ENCODE measurements around the gene KMT2E.

GRCh38 chr7:105001652-105002184 is 12.3 kb upstream of the KMT2E start:
- TF ChIP-seq ZNF768 (tag by site-specific recombination; IDR thresholded peaks at IDR 0.05) (no peak), CTCF (tag by site-specific recombination; IDR thresholded peaks at IDR 0.05) (no peak), ZNF311 (tag by site-specific recombination; IDR thresholded peaks at IDR 0.05; ENCODE audit: borderline replicate concordance) (no peak), ZNF792 (tag by site-specific recombination; IDR thresholded peaks at IDR 0.05) (no peak), ZNF830 (tag by site-specific recombination; IDR thresholded peaks at IDR 0.05; ENCODE audit: low read depth) (no peak), ZNF24 (tag by site-specific recombination; IDR thresholded peaks at IDR 0.05) (no peak), ZNF157 (tag by site-specific recombination; IDR thresholded peaks at IDR 0.05) (no peak), ZNF175 (tag by site-specific recombination; IDR thresholded peaks at IDR 0.05) (no peak), ZBTB49 (tag by site-specific recombination; IDR thresholded peaks at IDR 0.05; ENCODE audit: low read depth) (no peak), PATZ1 (tag by site-specific recombination; IDR thresholded peaks at IDR 0.05) (no peak), ZNF521 (tag by site-specific recombination; IDR thresholded peaks at IDR 0.05) (no peak), ZBTB1 (tag by site-specific recombination; IDR thresholded peaks at IDR 0.05) (no peak), ZNF114 (tag by site-specific recombination; IDR thresholded peaks at IDR 0.05) (no peak)

Data from HEK293 (cell line).